Naive thymus-derived CD4-positive, alpha-beta T cell (primary cell): ENCODE results near the gene TMEM117. TPM values are rescaled to one million over a fixed set of nuclear protein-coding genes. Genes with fewer than 3 reads are reported as not detected.
"Not testable (repeated sequence)": the region's sequence is repeated elsewhere in the genome, so short reads cannot be mapped to it uniquely, and the experiment has no call there.

Experiments used
- ATAC-seq: fragments of 150-1000 bp; cut with Tn5 transposase; 2 replicates; pipeline ENCODE4 v1.10.0; 2021; ENCODE audit warnings: mild to moderate bottlenecking, moderate library complexity
- CTCF ChIA-PET: fragments of 350-600 bp; sonication (Branson Sonifier 250); formaldehyde crosslinking; loops from one replicate; lab custom pipeline; 2021; ENCODE audit warnings: antibody characterized with exemption; lab: Charles Lee
- POLR2A ChIA-PET: fragments of 350-600 bp; sonication (Branson Sonifier 250); formaldehyde crosslinking; loops from one replicate; lab custom pipeline; 2021; ENCODE audit warnings: antibody characterized with exemption, inconsistent platforms; lab: Charles Lee
- DNase-seq, 9 donors: peaks; one replicate each; pipeline versions ENCODE4 v3.0.0 to v3.0.0-alpha.2; 2020 to 2022; ENCODE audit warnings: mixed read lengths in 1 of 9
- H3K27ac ChIP-seq: one replicate; pipeline ENCODE4 v1.7.0; 2013; ENCODE audit warnings: mild to moderate bottlenecking, low read depth, low read length, moderate library complexity
- H3K27me3 ChIP-seq, 2 donors: one replicate each; pipeline ENCODE4 v1.7.0; 2013; ENCODE audit warnings: low read length in 2 of 2, mild to moderate bottlenecking in 2 of 2, moderate library complexity in 2 of 2; ENCODE audit not compliant: control insufficient read depth in 2 of 2, insufficient read depth in 2 of 2
- H3K36me3 ChIP-seq, 3 experiments: 1 replicate in 2 of 3; 2 replicates in 1 of 3; pipeline ENCODE4 v1.7.0; 2013; ENCODE audit warnings: low read length in 3 of 3, mild to moderate bottlenecking in 3 of 3, moderate library complexity in 1 of 3; ENCODE audit not compliant: insufficient read depth in 3 of 3, control insufficient read depth in 2 of 3
- H3K4me1 ChIP-seq, 2 donors: one replicate each; pipeline ENCODE4 v1.7.0; 2013; ENCODE audit warnings: low read length in 2 of 2, mild to moderate bottlenecking in 2 of 2, moderate library complexity in 1 of 2; ENCODE audit not compliant: control insufficient read depth in 2 of 2, insufficient read depth in 2 of 2
- H3K4me3 ChIP-seq: 2 replicates; pipeline ENCODE4 v1.7.0; 2013; ENCODE audit warnings: mild to moderate bottlenecking, low read length
- H3K9me3 ChIP-seq, 3 experiments: 1 replicate in 2 of 3; 2 replicates in 1 of 3; pipeline ENCODE4 v1.7.0; 2013; ENCODE audit warnings: low read length in 3 of 3; ENCODE audit not compliant: control insufficient read depth in 2 of 3
- H3K27ac Mint-ChIP-seq, 9 donors: one replicate each; pipeline ENCODE4 v1.8.0; 2020 to 2022; ENCODE audit warnings: mixed read lengths in 9 of 9, mild to moderate bottlenecking in 8 of 9, moderate library complexity in 5 of 9, inconsistent platforms in 2 of 9
- H3K27me3 Mint-ChIP-seq, 5 donors: one replicate each; pipeline ENCODE4 v1.8.0; 2021 to 2022; ENCODE audit warnings: mixed read lengths in 5 of 5, mild to moderate bottlenecking in 1 of 5
- H3K36me3 Mint-ChIP-seq, 5 donors: one replicate each; pipeline ENCODE4 v1.8.0; 2020 to 2022; ENCODE audit warnings: mixed read lengths in 5 of 5, mild to moderate bottlenecking in 3 of 5, inconsistent platforms in 1 of 5
- H3K4me1 Mint-ChIP-seq, 7 donors: one replicate each; pipeline ENCODE4 v1.8.0; 2020 to 2022; ENCODE audit warnings: mixed read lengths in 7 of 7, mild to moderate bottlenecking in 3 of 7, inconsistent platforms in 1 of 7
- H3K4me3 Mint-ChIP-seq, 10 donors: one replicate each; pipeline ENCODE4 v1.8.0; 2020 to 2022; ENCODE audit warnings: mild to moderate bottlenecking in 10 of 10, mixed read lengths in 10 of 10, moderate library complexity in 6 of 10, inconsistent platforms in 2 of 10
- H3K9me3 Mint-ChIP-seq, 11 donors: one replicate each; pipeline ENCODE4 v1.8.0; 2020 to 2022; ENCODE audit warnings: mixed read lengths in 11 of 11, mild to moderate bottlenecking in 4 of 11, inconsistent platforms in 1 of 11, moderate library complexity in 1 of 11
- intact Hi-C, 2 donors: fragments of 100-400 bp; cut with micrococcal nuclease; formaldehyde crosslinking; loops; one replicate each; pipeline ENCODE4 v1.15.1; 2023
- polyA plus RNA-seq, 2 donors: library from polyadenylated mRNA; unstranded; fragments of 300-500 nt; fragmentation: Illumina TruSeq; gene quantifications; one replicate each; pipeline ENCODE4 v1.2.3, GENCODE V29; 2021
- total RNA-seq, 6 experiments: library from RNA in 5 of 6; stranded (reverse) in 5 of 6; gene quantifications; 1 replicate in 5 of 6; 2 replicates in 1 of 6; pipeline ENCODE4 v1.2.3 and lab custom pipeline; 2021 to 2026

TMEM117 gene
- total and polyA plus RNA-seq, 7 experiments from 2014 or later: 0.31 to 6.6 (median 4.2) TPM

DNA sequence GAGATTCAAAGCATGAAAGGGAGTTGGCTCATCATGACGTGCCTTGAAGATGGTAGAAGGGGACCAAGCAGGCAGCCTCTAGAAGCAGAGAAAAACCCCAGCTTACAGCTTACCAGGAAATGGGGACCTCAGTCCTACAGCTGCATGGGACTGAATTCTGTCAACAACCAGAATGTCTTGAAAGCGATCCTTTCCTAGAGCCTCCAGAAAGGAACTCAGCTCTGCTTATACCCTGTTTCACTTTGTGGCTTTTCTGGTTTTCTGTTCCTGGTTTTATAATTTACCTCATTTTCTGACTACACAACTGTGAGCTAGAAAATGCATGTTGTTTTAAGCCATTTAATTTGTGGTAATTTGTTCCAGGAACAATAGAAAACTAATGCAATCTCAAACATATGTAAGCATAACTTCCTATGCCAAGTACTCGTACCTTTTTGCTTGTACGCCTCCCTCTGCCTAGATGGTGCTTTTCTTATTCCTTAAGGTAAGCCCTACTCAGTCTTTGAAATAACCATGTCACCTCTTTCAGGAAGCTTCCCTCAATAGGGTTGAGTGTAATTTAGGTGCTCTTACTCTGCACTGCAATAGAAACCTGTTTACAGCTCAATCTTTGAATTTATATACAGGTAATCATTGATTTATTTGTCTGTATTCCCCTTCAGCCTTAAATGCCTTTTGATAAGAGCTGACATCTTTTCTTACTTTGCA lies 348.8 kb downstream of the TMEM117 start:
- Histone ChIP-seq H3K4me3 (no peak overlapping the region), H3K36me3 (no peaks in the 10 kb centered on the region), H3K27ac (no peak overlapping the region), H3K9me3 (no peaks in the 10 kb centered on the region), H3K4me1 (no peaks in the 10 kb centered on the region), H3K27me3 (no peaks in the 10 kb centered on the region)
- DNase-seq: no peak
- H3K4me1 Mint-ChIP-seq: no peaks in the 10 kb centered on the region
- H3K27ac Mint-ChIP-seq: no peak overlapping the region
- intact Hi-C loops: no loop called here
- H3K27me3 Mint-ChIP-seq: no peaks in the 10 kb centered on the region
- CTCF ChIA-PET: no interaction called here
- H3K4me3 Mint-ChIP-seq: no peak overlapping the region
- ATAC-seq: no peak
- H3K36me3 Mint-ChIP-seq: peaks cover 0 to 4% (median 0%) of the 10 kb centered on the region in 5 donors
- POLR2A ChIA-PET: no interaction called here
- peaks cover 0 to 5% (median 0%) of the 10 kb centered on the region in 11 donors for H3K9me3 Mint-ChIP-seq

DNA sequence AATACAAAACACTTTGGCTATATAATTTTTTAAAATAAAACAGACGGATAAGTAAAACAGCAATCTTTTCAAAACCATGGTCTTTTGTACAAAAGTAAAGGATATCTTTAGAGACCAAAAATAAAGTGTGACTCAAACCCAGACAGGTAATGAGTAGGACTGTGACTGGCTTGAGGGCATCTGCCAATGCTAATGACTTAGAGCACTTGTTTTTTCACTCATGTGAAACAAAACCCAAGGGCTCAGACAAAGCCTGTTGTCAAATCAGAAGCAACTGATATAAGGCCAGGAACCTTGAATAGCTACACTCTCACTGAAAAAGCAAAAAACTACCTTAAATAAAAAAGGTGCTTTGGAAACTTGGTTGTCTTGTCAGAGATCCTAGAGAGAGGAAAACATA lies 357.4 kb downstream of the TMEM117 start:
- H3K9me3 ChIP-seq: no peaks in the 10 kb centered on the region
- H3K27ac Mint-ChIP-seq: no peak overlapping the region
- peaks cover 0 to 11% (median 0%) of the 10 kb centered on the region in 11 donors for H3K9me3 Mint-ChIP-seq
- CTCF ChIA-PET: no interaction called here
- no peak overlapping the region for H3K4me3 Mint-ChIP-seq
- H3K4me3 ChIP-seq: no peak overlapping the region
- H3K36me3 Mint-ChIP-seq: peaks cover 0 to 5% (median 3%) of the 10 kb centered on the region in 5 donors
- intact Hi-C loops: no loop called here
- H3K27me3 ChIP-seq: no peaks in the 10 kb centered on the region
- no peak overlapping the region for H3K27ac ChIP-seq
- POLR2A ChIA-PET: no interaction called here
- DNase-seq (no peak), ATAC-seq (no peak)
- no peaks in the 10 kb centered on the region for H3K4me1 Mint-ChIP-seq
- H3K27me3 Mint-ChIP-seq: no peaks in the 10 kb centered on the region
- no peaks in the 10 kb centered on the region for H3K36me3 ChIP-seq
- H3K4me1 ChIP-seq: no peaks in the 10 kb centered on the region

DNA sequence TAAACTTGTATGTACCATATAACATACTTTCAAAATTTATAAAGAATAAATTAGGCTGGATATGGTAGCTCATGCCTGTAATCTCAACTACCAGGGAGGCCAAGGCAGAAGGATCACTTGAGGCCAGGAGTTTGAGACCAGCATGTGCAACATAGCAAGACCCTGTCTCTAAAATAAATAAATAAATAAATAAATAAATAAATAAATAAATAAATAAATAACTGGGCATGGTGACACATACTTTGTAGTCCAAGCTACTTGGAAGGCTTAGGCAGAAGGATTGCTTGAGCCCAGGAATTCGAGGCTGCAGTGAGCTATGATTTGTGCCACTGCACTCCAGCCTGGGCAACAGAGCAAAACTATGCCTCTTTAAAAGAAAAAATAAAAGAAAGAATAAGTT lies 359.8 kb downstream of the TMEM117 start:
- not testable (repeated sequence) for H3K4me3 Mint-ChIP-seq

DNA sequence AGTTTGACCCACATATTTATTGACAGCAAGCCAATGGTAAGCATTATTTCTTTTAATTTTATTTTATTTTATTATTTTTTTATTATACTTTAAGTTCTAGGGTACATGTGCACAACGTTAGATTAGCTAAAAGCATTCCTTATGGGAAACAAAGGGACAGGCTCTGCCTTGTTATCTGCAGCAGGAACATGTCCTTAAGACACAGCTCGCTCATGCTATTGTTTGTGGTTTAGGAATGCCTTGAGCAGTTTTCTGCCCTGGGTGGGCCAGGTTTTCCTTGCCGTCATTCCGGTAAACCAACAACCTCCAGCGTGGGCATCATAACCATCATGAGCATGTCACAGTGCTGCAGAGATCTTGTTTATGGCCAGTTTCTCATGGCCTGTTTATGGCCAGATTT lies 370.2 kb downstream of the TMEM117 start:
- ChIA-PET CTCF (no interaction called here), POLR2A (no interaction called here)
- H3K27me3 Mint-ChIP-seq: no peaks in the 10 kb centered on the region
- ATAC-seq (no peak), DNase-seq (no peak)
- Histone ChIP-seq H3K27ac (no peak overlapping the region), H3K9me3 (no peaks in the 10 kb centered on the region), H3K4me1 (no peaks in the 10 kb centered on the region), H3K27me3 (no peaks in the 10 kb centered on the region), H3K4me3 (no peak overlapping the region), H3K36me3 (no peaks in the 10 kb centered on the region)
- no peaks in the 10 kb centered on the region for H3K4me1 Mint-ChIP-seq
- no peak overlapping the region for H3K4me3 Mint-ChIP-seq
- H3K27ac Mint-ChIP-seq: no peak overlapping the region
- peaks cover 0 to 34% (median 22%) of the 10 kb centered on the region in 5 donors for H3K36me3 Mint-ChIP-seq
- H3K9me3 Mint-ChIP-seq: peaks cover 0 to 29% (median 13%) of the 10 kb centered on the region in 11 donors
- intact Hi-C loops: no loop called here

More for the DNA sequence above, 359.8 kb downstream of the TMEM117 start:
- H3K27ac ChIP-seq, H3K4me1 ChIP-seq, POLR2A ChIA-PET, H3K36me3 Mint-ChIP-seq, CTCF ChIA-PET, intact Hi-C loops, H3K27me3 ChIP-seq, H3K36me3 ChIP-seq, H3K4me3 ChIP-seq, ATAC-seq, DNase-seq, H3K27ac Mint-ChIP-seq, H3K4me1 Mint-ChIP-seq, H3K9me3 ChIP-seq, H3K27me3 Mint-ChIP-seq: not testable (repeated sequence)
- peaks cover 0 to 12% (median 1%) of the 10 kb centered on the region in 11 donors for H3K9me3 Mint-ChIP-seq

DNA sequence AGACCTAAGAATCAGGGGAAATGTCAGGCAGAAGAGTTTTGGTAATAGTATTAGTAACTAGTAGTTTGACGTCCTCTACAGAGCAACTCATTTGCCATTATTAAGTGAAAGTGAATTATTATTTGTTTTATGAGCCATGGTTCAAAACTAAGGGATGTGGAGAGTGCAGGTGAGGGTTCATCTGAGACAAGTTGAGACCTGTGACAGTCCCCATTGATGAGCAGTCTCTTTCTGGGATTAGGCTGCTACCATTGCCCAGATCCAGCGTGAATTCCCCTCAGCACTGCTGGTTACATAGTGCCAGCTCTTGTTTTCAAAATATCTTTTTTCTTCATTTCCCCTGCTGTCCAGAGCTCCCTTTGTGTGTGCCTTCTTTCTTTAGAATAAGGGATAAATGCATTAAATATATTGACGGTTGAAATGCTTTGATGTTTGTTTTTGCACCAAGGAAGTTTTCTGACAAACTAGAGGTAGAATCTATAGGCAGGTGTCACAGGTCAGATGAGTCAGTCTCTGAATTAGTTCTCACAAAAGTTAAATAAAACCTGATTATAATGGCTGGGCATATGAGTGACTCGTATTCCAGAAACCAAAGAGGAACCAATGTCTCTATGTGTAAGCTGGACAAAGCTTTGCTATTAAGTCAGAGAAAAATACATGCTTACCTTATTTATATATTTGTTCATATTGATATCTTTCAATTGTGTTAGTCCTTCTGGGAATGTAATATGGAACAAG lies 381.4 kb downstream of the TMEM117 start:
- intact Hi-C loops: no loop called here
- ChIA-PET POLR2A (no interaction called here), CTCF (no interaction called here)
- no peak overlapping the region for H3K4me3 ChIP-seq
- ATAC-seq (no peak), DNase-seq (no peak)
- Mint-ChIP-seq H3K4me1 (no peaks in the 10 kb centered on the region), H3K4me3 (no peak overlapping the region), H3K27ac (no peak overlapping the region), H3K36me3 (peaks cover 0 to 26% (median 17%) of the 10 kb centered on the region in 5 donors), H3K27me3 (no peaks in the 10 kb centered on the region), H3K9me3 (peaks cover 3 to 21% (median 5%) of the 10 kb centered on the region in 11 donors)
- H3K27me3 ChIP-seq: no peaks in the 10 kb centered on the region
- no peaks in the 10 kb centered on the region for H3K4me1 ChIP-seq
- no peak overlapping the region for H3K27ac ChIP-seq
- no peaks in the 10 kb centered on the region for H3K9me3 ChIP-seq
- no peaks in the 10 kb centered on the region for H3K36me3 ChIP-seq

DNA sequence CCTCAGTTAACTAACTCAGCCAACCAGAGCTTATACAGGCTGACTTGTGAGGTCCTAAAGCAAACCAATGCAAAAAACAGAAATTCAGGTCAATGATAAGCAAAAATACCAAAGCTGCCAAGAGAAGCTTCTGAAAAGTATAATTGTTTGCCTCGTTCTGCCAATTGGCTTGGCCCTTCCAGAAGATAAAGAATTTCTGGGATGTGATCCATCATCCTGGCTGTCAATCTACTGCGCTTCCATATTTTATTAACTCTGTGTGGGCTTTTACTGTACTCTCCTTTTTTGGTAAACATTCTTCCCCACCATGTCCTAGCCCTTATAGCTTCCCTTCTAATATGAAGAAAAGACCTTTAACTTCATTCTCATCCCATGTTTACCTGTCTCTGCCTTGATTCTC lies 387.9 kb downstream of the TMEM117 start:
- no peaks in the 10 kb centered on the region for H3K9me3 ChIP-seq
- Mint-ChIP-seq H3K27ac (no peak overlapping the region), H3K9me3 (peaks cover 0 to 11% (median 0%) of the 10 kb centered on the region in 11 donors), H3K4me1 (no peaks in the 10 kb centered on the region), H3K36me3 (peaks cover 0 to 9% (median 0%) of the 10 kb centered on the region in 5 donors), H3K4me3 (no peak overlapping the region), H3K27me3 (no peaks in the 10 kb centered on the region)
- no peak for DNase-seq
- no peak for ATAC-seq
- POLR2A ChIA-PET: no interaction called here
- intact Hi-C loops: no loop called here
- no peaks in the 10 kb centered on the region for H3K27me3 ChIP-seq
- no peak overlapping the region for H3K27ac ChIP-seq
- no peaks in the 10 kb centered on the region for H3K4me1 ChIP-seq
- H3K36me3 ChIP-seq: no peaks in the 10 kb centered on the region
- CTCF ChIA-PET: no interaction called here
- H3K4me3 ChIP-seq: no peak overlapping the region
